ENCODE data around the gene PSME2.
A peak's percentile ranks its signal among the peaks of the same experiment; 100 is the strongest.

The PSME2 gene

DNA sequence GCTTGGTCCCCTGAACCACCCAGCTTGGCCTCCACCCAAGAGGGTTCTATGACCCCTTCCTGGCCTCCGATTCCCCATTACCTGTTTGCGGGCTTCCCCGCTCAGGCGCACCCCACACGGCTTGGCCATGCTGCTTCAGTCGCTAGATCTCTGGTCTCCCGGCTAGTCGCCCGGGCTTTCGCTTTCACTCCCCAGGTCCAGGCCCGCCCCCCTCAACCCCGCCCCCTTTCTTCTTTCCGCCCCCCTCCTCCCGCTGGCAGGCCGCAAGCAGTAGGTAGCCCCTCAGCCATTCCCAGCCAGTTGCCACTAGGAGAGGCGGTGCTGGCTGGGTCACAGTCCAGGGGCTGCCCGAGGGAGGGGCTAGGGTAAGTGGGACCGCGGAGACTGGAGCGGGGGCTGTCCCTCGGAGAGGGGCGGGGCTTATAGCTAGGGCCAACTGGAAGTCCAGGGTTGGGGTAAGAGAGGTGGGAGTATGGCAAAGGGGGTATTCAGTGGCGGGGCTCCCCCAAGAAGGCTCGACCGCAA lies at the start of gene PSME2:
Gene PSME2 (minus strand): TSS at position 158 of the 525 bp plus-strand sequence. CDS start 29 bp downstream, at position 129.
- DNase-seq, result peak; percentile 94 to 96

DNA sequence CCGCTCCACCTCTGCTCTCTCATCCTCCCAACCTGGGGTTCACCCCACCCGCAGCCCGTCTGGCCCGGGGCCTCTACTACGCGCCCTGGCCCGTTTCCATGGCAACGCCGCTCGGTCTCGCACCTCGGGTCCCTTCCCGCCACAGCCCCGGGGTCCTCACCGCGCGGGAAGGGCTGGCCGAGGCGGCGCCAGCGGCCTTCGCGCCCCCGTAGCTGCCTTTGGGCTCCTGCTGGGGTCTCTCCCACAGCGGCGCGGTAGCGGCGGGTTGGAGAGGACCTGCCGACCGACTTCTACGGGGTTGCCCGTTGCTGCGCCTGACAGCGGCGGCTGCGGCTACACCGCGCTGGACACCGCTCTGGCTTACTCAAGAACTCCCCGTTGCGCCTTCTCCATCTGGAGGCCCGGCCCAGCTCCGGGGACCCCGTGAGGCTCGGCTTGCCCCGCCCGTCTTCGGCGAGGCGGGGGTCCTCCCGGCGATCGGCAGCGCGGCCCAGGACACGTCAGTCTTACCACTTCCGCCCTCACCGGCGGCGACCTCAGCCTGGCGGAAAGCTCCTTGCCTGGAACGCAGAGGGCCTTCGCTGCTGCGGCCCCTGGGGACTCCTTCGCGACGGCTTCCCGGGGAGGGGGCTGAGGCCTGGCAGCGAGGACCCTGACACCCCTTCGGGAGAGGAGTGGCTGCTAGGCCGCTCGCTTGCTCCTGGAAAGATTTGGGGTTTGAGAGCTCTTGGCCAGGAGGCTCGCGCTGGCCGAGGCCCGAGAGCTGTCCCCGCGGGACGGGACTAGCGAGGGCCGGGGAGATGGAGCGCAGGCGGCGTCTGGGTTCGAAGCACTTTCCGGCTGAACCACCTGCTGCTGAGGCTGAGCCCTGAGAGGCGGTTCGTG lies 49.0 kb upstream of the PSME2 start, which contains the start of gene TM9SF1:
Gene TM9SF1 (minus strand): TSS at position 256 of the 885 bp plus-strand sequence. CDS start 422 bp downstream, outside the sequence.
- DNase-seq, result peak; percentile 84 to 86

DNA sequence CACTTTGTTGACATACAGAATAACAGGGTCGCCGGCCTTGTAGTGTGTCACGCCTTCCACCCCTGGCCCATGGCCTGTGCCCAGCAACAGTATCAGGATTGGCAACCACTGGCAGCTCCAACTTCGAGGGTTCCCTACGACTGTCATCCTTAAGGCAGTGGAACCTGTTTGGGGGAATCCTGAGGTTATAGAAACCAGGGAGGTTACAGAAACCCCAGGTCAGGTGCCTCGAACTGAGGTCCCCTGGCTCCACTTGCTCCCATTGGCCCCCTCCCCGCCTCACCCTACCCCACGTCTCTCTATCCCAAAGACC lies 48.4 kb upstream of the PSME2 start:
- DNase-seq, result no peak

GRCh38 chr14:24194186-24194872 lies 47.9 kb upstream of the PSME2 start:
- DNase-seq, result no peak

DNA sequence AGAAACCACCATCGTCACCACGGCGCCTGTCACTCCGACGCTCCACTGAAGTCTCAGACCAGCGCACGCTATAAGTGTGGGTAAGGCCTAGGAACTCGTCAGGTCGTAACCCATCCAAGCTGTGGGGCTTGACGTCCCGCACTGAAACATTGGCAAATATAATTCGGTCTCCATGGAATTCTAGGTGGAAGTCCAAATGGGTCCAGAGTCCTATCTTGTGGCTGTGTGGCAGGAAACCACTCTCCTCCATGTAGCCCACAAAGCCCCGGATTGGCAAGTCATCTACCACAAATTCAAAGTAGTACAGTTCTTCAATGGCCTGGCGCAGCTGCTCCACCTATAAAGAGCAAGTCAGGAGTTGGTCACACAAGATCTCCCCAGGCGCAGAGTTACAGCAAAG lies 46.5 kb upstream of the PSME2 start:
- no peak for DNase-seq

DNA sequence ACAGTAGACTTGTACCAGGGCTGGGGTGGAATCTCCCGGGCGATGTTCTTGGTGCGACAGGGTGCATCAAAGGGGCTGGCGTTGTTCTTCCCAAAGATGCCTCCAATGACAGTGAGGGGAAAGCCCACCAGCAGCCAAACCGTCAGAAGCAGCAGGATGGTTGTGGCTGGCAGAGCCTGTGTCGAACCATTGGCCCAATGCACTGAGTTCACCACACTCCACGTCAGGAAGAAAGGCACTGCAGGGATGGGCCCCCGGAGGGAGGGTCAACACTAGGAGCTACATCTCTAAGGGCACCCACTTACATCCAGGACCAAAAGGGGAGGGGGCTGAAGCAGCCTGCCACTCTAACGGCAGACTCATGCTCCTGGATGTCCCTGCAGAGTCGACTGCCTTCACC lies 44.0 kb upstream of the PSME2 start:
- no peak for DNase-seq

DNA sequence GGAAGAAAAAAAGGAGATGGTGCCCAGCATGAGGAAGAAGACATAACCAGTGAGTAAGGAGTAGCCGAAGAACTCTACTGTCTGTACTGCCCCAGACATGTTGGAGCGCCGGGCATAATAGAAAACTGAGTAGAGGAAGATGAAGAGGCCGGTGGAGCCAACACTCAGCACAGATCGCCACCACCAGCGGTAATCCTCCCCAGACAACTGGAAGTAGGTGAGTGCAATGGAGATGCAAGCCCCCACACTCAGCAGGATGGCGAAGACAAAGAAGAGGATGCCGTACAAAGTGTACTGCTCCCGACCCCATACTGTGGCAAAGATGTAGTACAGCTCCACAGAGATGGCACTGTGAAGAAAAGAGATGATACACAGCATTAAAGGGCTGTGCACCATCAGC lies 43.0 kb upstream of the PSME2 start:
- no peak for DNase-seq

GRCh38 chr14:24189059-24189375 lies 42.6 kb upstream of the PSME2 start:
- no peak for DNase-seq

GRCh38 chr14:24188251-24189058 lies 42.0 kb upstream of the PSME2 start, which contains the start of gene IPO4:
Gene IPO4, minus strand, starts transcription at chr14:24188816. Its CDS starts 29 bp downstream, at chr14:24188787.
- peak; percentile 94 to 95 for DNase-seq

GRCh38 chr14:24187539-24187915 lies 41.1 kb upstream of the PSME2 start:
- DNase-seq, result no peak

DNA sequence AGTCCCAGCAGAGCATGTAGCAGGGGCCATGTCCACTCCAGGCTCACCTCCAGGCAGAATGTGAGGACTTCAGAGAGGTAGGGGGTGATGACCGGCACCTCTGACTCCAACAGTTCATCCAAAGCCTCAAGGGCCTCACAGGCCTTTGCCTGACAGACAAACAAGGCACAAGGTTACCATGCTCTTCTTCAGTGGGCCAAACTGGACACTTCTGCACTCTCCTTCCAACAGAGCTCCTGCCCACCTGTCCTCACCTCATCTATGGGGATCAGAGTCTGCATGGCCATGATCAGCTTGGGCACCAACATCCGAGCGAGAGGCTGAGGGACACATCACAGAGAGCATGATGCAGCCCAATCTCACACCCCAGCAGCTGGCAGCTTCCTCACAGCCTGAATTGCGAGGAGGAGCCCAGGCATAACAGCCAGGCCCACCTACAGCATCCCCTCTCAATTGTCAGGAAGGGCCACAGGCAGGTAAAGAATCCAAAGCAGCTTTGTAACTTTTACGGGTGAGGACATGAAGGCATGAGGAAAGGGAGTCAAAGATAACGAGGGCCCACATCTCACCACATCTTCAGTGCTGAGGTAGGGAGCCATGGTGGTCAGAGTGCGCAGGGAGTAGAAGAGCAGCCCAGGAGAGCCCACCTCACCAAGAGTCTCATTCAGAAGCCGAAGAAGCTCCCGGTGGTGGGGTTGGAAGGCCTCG lies 40.6 kb upstream of the PSME2 start:
- DNase-seq, result no peak

DNA sequence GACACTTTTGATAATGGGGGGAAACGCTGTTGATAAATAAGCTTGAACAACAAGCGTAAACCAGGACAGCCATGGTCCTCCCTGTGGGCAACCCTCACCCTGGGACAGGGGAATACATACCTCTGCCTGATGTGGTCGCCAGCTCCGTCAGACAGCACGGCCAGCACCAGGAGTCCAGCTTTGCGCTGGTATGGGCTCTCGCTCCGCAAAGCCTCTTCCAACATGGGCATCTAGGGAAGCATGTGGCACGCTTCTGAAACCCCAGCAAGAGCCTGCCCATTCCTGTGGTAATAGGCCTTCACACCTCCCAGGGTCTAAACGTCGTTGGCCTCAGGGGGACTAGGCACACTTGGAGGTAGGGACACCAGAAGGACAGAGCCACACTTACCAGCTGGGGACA lies 39.3 kb upstream of the PSME2 start:
- no peak for DNase-seq

DNA sequence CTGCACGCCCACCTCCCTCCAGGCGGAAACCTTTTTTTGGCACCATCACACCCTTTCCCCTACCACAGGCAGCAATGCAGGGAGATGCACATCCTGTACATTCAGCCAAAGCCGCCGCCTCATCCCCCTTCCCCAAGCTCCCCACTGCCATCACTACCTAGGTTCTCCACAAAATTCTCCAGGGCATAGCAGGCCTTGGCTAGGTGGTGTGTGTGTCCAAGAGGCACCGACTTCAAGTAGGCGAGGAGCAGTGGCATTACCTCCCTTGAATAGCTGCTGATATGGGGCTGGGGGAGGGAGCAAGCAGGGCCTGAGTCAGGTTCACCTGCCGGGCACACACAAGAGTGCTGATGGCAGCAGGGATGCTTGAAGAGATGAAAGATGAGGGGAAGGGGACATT lies 38.6 kb upstream of the PSME2 start:
- DNase-seq, result no peak

DNA sequence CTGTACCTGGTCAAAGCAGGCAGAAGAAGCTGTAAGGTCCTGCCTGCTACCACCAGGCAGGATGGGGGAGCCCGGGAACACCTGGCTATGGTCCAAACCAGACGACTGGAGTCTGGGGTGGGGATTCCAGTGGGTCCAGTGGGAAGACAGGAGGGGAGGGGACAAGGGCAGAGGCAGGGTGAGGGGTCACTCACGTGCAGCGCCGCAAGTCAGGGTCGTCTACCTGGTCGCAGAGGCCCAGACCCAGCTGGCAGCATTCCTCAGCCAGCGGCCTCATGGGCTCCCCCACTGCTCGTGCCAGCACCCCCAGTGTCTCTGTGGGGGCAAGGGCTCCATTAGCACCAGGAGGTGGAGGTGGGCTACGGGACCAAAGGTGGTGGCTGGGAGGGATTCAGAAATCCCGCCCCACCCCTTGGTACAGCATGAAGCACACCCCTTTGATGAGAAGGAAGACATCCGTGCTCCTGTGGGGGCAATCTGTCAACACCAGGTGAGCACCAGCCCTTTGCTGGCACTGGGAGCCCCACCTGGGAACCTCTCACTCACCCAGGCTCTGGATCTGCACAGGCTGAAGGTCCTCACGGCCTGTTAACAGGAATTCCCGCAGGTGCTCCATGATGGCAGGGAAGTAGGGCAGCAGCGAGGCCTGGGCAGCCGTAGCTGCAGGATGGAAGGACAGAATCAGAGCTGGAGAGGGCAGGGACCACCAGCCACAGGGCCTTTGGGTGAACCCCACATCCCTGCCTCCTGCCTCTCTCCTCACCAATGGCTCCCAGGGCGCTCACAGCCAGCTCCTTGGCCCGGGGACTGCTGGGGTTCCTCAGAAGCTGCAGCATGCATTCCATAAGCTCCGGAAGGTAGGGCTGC lies 37.9 kb upstream of the PSME2 start:
- no peak for DNase-seq

DNA sequence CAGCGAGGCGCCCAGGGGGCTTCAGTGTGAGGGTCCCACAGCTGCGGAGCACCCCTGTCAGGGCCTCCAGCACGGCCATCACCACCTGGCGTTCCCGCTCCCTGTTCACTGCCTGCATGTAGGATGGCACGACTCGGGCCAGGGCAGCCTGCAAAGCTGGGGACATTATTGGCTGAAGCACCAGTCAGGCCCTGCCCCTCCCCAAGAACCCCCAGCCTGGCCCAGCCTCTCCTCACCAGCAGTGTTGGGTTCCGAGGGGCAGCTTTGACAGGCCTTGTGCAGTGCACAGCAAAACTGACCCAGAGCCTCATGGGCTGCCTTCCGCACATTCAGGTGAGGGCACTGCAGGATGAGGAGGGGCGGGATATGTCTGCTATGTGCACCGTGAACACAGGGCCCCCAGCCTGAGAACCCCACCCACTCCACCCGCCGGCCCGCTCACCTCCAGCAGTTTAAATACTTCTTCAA lies 36.6 kb upstream of the PSME2 start:
- DNase-seq, result no peak

DNA sequence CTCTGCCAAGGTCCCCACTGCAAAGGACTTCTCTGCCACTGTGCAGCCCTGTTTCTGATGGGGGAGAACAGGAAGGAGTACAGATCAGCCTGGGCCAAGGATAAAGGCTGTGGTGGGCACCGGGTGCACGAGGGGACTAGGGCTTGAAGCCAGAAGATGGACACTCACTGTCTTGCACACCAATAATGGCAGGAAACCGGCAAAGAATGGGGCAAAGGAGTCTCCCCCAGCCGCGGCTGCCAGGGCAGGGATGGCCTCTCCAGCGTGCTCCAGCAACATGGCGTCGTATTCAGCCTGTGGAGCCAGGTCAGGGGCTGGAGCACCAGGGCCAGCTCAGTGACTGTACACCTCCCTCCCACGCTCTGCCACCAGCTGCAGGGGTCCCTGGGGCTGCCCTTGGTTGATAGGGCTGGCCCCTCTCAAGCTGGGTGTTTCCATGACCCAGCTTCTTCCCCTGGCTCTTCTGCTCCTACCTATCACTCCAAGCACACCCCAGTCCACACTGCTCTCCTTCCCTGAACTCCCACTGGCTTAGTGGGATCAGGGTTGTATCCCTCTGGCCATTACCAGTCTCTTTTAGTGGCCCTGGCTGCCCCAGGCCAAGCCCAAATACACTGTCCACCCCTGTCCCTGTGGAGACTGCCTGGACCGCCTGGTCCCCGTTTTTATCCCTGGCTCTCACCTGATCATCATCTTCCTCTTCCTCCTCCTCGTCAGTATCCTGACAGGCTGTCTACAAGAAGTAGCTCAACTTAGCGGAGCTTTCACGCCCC lies 35.9 kb upstream of the PSME2 start:
- DNase-seq, result no peak

- DNase-seq, result no peak
Measured at GRCh38 chr14:24181371-24182077, 35.1 kb upstream of the PSME2 start.

- DNase-seq, result no peak
Measured at GRCh38 chr14:24179961-24180796, 33.8 kb upstream of the PSME2 start.

All from activated CD4-positive, alpha-beta T cell treated with anti-CD3 and anti-CD28 coated beads, Interleukin-2, amount 50 U/mL, for 48 hours (primary cell).